ENCODE data around the gene TEP1. TPM values are rescaled to one million over a fixed set of nuclear protein-coding genes. Genes with fewer than 3 reads are reported as not detected.
"Not testable (repeated sequence)": the region's sequence is repeated elsewhere in the genome, so short reads cannot be mapped to it uniquely, and the experiment has no call there.

Gene TEP1
- total and polyA plus RNA-seq, 2 experiments from 2014 or later = 5.2 to 12.9 TPM

DNA sequence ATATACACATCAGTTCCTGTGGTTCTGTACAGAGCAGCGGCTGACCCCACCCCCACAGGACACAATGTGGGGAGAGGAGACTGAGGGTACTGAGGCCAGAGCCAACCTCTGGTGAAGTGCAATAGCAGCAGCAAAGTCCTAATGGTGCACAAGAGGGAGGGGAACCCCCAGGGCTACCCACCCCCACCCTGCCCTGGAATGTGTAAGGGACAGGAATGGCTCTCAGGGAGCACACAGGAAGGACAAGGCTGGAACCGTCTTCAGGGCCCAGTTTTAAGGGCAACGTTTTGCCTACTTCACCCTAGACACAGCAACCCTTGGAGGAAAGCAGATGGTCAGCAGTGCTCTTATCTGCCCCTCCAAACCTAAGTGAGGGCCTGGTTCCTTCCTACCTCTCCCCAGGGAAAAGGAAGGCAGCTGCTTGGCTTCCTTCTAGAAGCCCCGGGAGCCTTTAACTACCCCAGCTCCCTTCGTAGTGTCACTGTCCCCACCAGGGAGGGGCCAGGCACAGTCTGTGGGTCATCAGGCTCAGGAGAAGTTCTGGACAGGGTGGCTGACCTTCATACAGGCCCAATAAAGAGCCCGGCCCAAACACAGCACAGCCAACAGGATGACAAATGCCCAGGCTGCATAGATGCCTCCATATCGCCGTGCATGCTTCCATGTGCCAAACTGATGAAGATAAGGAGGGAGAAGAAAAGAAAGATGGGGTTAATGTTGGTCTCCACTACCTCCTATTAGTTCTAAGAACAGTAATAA is 44.9 kb upstream of the TEP1 start:
- DNase-seq = no peak
- no peak overlapping the region for H3K27ac ChIP-seq
- no peak for TF ChIP-seq EZH2phosphoT487 (IDR thresholded peaks at IDR 0.05; ENCODE audit: insufficient read depth, low read depth)
- TF ChIP-seq EZH2 (IDR thresholded peaks at IDR 0.05; ENCODE audit: insufficient read depth, poor library complexity, severe bottlenecking) = no peak
- no peak overlapping the region for H3K4me3 ChIP-seq
- H3K36me3 ChIP-seq (ENCODE audit: low read depth) = peaks cover 18% of the 10 kb centered on the region; the same call in 1 of the 2 replicates
- no peak overlapping the region for H2AFZ ChIP-seq
- H3K4me2 ChIP-seq (ENCODE audit: unreplicated experiment) = no peak overlapping the region
- H3K9me3 ChIP-seq (ENCODE audit: low read depth) = no peaks in the 10 kb centered on the region
- H4K20me1 ChIP-seq (ENCODE audit: insufficient read depth) = no peaks in the 10 kb centered on the region
- no peaks in the 10 kb centered on the region for H3K27me3 ChIP-seq (replicated peaks; ENCODE audit: insufficient read depth)
- 57 to 59% methylated on average over 8 of the region's 8 CpGs for WGBS, 2 experiments (ENCODE audit: low coverage in 1 of 2, low lambda C conversion rate in 2 of 2, missing lambda C conversion rate in 2 of 2)
- no peak overlapping the region for H3K9ac ChIP-seq
- in situ Hi-C loops (cut with MboI) = no loop called here
- no peaks in the 10 kb centered on the region for H3K9me2 ChIP-seq (ENCODE audit: insufficient read depth)
- H3F3A ChIP-seq (ENCODE audit: insufficient read depth) = peaks cover 28% of the 10 kb centered on the region
- H3K4me1 ChIP-seq (ENCODE audit: insufficient read depth) = peaks cover 28% of the 10 kb centered on the region
- H3K79me2 ChIP-seq (ENCODE audit: insufficient read depth) = peaks cover 68% of the 10 kb centered on the region

DNA sequence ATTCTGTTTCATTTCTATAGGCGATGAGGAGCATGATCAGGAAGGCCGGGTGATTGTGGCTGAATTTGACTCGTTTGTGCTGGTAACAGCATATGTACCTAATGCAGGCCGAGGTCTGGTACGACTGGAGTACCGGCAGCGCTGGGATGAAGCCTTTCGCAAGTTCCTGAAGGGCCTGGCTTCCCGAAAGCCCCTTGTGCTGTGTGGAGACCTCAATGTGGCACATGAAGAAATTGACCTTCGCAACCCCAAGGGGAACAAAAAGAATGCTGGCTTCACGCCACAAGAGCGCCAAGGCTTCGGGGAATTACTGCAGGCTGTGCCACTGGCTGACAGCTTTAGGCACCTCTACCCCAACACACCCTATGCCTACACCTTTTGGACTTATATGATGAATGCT is 43.7 kb upstream of the TEP1 start:
- Histone ChIP-seq H3K79me2 (ENCODE audit: insufficient read depth) (peaks cover 76% of the 10 kb centered on the region), H3F3A (ENCODE audit: insufficient read depth) (peaks cover 22% of the 10 kb centered on the region), H3K4me3 (peak overlapping the region; percentile 88), H3K36me3 (ENCODE audit: low read depth) (peaks cover 18% of the 10 kb centered on the region; the same call in 1 of the 2 replicates), H3K4me2 (ENCODE audit: unreplicated experiment) (peak overlapping the region; percentile 96), H2AFZ (no peak overlapping the region), H3K9ac (peak overlapping the region; percentile 95), H3K9me2 (ENCODE audit: insufficient read depth) (no peaks in the 10 kb centered on the region), H3K27ac (peak overlapping the region; percentile 98), H3K4me1 (ENCODE audit: insufficient read depth) (peaks cover 28% of the 10 kb centered on the region), H3K27me3 (replicated peaks; ENCODE audit: insufficient read depth) (no peaks in the 10 kb centered on the region), H3K9me3 (ENCODE audit: low read depth) (no peaks in the 10 kb centered on the region), H4K20me1 (ENCODE audit: insufficient read depth) (no peaks in the 10 kb centered on the region)
- no peak for DNase-seq
- in situ Hi-C loops (cut with MboI) = no loop called here
- 82 to 85% methylated on average over 13 of the region's 13 CpGs for WGBS, 2 experiments (ENCODE audit: low coverage in 1 of 2, low lambda C conversion rate in 2 of 2, missing lambda C conversion rate in 2 of 2)
- TF ChIP-seq EZH2 (IDR thresholded peaks at IDR 0.05; ENCODE audit: insufficient read depth, poor library complexity, severe bottlenecking) (no peak), EZH2phosphoT487 (IDR thresholded peaks at IDR 0.05; ENCODE audit: insufficient read depth, low read depth) (no peak)

DNA sequence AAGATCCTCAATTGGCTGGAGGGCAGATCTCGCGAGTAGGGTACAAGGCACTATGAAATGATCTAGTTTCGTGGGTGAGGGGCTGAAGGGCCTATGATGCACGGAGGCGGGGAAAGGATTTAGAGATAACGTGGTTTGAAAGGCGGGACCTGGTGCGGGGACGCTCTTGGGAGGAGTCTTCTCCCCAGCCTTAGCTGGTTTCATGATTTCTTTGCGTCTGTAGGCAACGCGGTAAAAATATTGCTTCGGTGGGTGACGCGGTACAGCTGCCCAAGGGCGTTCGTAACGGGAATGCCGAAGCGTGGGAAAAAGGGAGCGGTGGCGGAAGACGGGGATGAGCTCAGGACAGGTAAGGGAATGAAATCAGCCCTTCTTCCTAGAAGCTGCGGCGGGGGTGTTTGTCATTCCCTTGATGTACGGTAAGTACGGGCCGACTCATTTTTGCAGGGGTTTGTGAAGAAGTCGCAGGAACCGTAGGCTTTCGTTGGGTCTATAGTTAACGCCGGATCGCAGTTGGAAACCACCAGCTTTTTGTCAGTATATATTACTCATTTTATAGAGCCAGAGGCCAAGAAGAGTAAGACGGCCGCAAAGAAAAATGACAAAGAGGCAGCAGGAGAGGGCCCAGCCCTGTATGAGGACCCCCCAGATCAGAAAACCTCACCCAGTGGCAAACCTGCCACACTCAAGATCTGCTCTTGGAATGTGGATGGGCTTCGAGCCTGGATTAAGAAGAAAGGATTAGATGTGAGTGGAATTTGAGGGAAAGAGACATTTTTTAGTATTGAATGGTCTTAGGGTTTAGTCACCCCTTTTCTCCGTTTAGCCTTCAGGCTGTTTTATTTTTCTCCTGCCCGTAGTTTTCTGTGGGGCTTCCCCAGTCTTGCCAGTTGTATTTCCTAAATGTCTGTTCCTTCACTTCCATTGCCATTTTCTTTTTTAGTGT is 42.3 kb upstream of the TEP1 start:
- no peaks in the 10 kb centered on the region for H3K9me2 ChIP-seq (ENCODE audit: insufficient read depth)
- peak; percentile 93 for DNase-seq
- H2AFZ ChIP-seq = peak overlapping the region; percentile 90
- peak overlapping the region; percentile 88 for H3K4me3 ChIP-seq
- no peaks in the 10 kb centered on the region for H3K27me3 ChIP-seq (replicated peaks; ENCODE audit: insufficient read depth)
- peaks cover 22% of the 10 kb centered on the region for H3K36me3 ChIP-seq (ENCODE audit: low read depth)
- H3K9me3 ChIP-seq (ENCODE audit: low read depth) = no peaks in the 10 kb centered on the region
- peaks cover 72% of the 10 kb centered on the region for H3K79me2 ChIP-seq (ENCODE audit: insufficient read depth)
- H3F3A ChIP-seq (ENCODE audit: insufficient read depth) = peaks cover 22% of the 10 kb centered on the region
- peak overlapping the region; percentile 96 for H3K4me2 ChIP-seq (ENCODE audit: unreplicated experiment)
- H3K4me1 ChIP-seq (ENCODE audit: insufficient read depth) = peaks cover 28% of the 10 kb centered on the region
- peak overlapping the region; percentile 98 for H3K27ac ChIP-seq
- H3K9ac ChIP-seq = peak overlapping the region; percentile 95
- 1% methylated on average over 39 of the region's 39 CpGs for WGBS, 2 experiments (ENCODE audit: low coverage in 1 of 2, low lambda C conversion rate in 2 of 2, missing lambda C conversion rate in 2 of 2)
- no peaks in the 10 kb centered on the region for H4K20me1 ChIP-seq (ENCODE audit: insufficient read depth)
- TF ChIP-seq EZH2phosphoT487 (IDR thresholded peaks at IDR 0.05; ENCODE audit: insufficient read depth, low read depth) (no peak), EZH2 (IDR thresholded peaks at IDR 0.05; ENCODE audit: insufficient read depth, poor library complexity, severe bottlenecking) (no peak)
- in situ Hi-C loops (cut with MboI) = no loop called here

DNA sequence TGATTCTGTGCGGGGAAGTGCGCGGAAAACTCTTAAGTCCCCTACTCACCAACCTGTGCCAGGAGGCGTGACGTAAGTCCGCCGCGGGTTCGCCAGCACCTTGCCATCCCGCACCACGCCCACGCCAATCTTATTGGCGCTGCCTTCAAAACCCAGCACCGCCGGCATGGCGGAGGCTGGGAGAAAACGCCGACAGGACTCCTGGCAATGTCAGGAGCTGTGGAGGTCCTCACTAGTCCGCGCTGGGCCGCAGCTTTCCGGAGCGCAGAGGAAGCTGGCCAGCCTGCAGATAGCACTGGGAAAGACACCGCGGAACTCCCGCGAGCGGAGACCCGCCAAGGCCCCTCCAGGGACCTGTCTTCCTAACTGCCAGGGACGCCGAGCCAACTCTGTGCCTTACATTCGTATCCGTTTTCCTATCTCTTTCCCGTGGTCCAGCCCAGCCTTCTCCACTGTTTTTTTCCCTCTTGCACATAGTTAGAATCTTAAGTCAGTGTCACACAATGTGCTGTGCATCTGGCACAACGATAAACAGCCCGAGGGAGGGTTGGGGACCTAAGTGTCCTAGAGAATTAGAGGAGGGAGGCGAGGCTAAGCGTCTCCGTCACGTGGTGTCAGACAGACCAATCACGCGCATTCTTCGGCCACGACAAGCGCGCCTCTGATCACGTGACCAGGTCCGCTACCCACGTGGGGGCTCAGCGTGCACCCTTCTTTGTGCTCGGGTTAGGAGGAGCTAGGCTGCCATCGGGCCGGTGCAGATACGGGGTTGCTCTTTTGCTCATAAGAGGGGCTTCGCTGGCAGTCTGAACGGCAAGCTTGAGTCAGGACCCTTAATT is 41.4 kb upstream of the TEP1 start, which contains the start of the genes APEX1 and OSGEP:
APEX1 (plus strand) TSS at position 711 of the 839 bp plus-strand sequence. CDS start 420 bp downstream, outside the sequence.
OSGEP (minus strand) TSS at position 297 of the 839 bp plus-strand sequence; CDS start at position 168, 129 bp downstream.
- in situ Hi-C loops (cut with MboI) = no loop called here
- 0 to 1% methylated on average over 56 of the region's 56 CpGs for WGBS, 2 experiments (ENCODE audit: low coverage in 1 of 2, low lambda C conversion rate in 2 of 2, missing lambda C conversion rate in 2 of 2)
- peaks cover 23% of the 10 kb centered on the region for H3K36me3 ChIP-seq (ENCODE audit: low read depth)

DNA sequence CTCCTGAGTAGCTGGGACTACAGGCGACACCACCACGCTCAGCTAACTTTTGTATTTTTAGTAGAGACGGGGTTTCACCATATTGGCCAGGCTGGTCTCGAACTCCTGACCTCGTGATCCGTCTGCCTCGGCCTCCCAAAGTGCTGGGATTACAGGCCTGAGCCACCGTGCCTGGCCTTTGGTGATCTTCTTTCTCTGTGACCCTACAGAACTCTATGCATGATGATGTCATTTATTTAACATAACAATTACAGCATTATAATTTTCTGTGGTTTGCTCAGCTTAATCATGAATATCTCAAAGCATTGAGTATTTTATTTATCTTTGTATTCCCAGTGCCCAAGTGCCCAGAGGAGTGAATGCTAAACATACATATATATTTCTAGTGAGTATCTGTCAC is 39.5 kb upstream of the TEP1 start:
- in situ Hi-C loops (cut with MboI); H3K4me2 ChIP-seq (ENCODE audit: unreplicated experiment): not testable (repeated sequence)
- 88 to 94% methylated on average over 8 of the region's 8 CpGs for WGBS, 2 experiments (ENCODE audit: low coverage in 1 of 2, low lambda C conversion rate in 2 of 2, missing lambda C conversion rate in 2 of 2)

More for the DNA sequence above, 41.4 kb upstream of the TEP1 start, which contains the start of the genes APEX1 and OSGEP:
- H4K20me1 ChIP-seq (ENCODE audit: insufficient read depth) = no peaks in the 10 kb centered on the region
- no peak for TF ChIP-seq EZH2 (IDR thresholded peaks at IDR 0.05; ENCODE audit: insufficient read depth, poor library complexity, severe bottlenecking)
- TF ChIP-seq EZH2phosphoT487 (IDR thresholded peaks at IDR 0.05; ENCODE audit: insufficient read depth, low read depth) = no peak
- H3K4me3 ChIP-seq = peak within 1 kb of the TSS; percentile 88
- no peaks in the 10 kb centered on the region for H3K9me3 ChIP-seq (ENCODE audit: low read depth)
- H3F3A ChIP-seq (ENCODE audit: insufficient read depth) = peaks cover 22% of the 10 kb centered on the region
- H3K9ac ChIP-seq = peak within 1 kb of the TSS; percentile 95
- peak within 1 kb of the TSS; percentile 90 for H2AFZ ChIP-seq
- H3K27me3 ChIP-seq (replicated peaks; ENCODE audit: insufficient read depth) = no peaks in the 10 kb centered on the region
- no peaks in the 10 kb centered on the region for H3K9me2 ChIP-seq (ENCODE audit: insufficient read depth)
- H3K4me1 ChIP-seq (ENCODE audit: insufficient read depth) = peaks cover 19% of the 10 kb centered on the region
- H3K79me2 ChIP-seq (ENCODE audit: insufficient read depth) = peaks cover 63% of the 10 kb centered on the region
- peak within 1 kb of the TSS; percentile 98 for H3K27ac ChIP-seq
- peak within 1 kb of the TSS; percentile 96 for H3K4me2 ChIP-seq (ENCODE audit: unreplicated experiment)
- peak; percentile 100 for DNase-seq

More for the DNA sequence above, 39.5 kb upstream of the TEP1 start:
- H3K9me3 ChIP-seq (ENCODE audit: low read depth); H3K27me3 ChIP-seq (replicated peaks; ENCODE audit: insufficient read depth); H3K9me2 ChIP-seq (ENCODE audit: insufficient read depth); H3K4me3 ChIP-seq; H3K27ac ChIP-seq; H4K20me1 ChIP-seq (ENCODE audit: insufficient read depth); H3K9ac ChIP-seq; H2AFZ ChIP-seq; DNase-seq: not testable (repeated sequence)
- H3K36me3 ChIP-seq (ENCODE audit: low read depth) = peaks cover 40% of the 10 kb centered on the region
- H3K79me2 ChIP-seq (ENCODE audit: insufficient read depth) = peaks cover 44% of the 10 kb centered on the region
- peaks cover 18% of the 10 kb centered on the region for H3K4me1 ChIP-seq (ENCODE audit: insufficient read depth)
- peaks cover 22% of the 10 kb centered on the region for H3F3A ChIP-seq (ENCODE audit: insufficient read depth)

All from GM23248 (cell line).